HepG2 (cell line): ENCODE data around the gene ADGRV1. TPM values are rescaled to one million over a fixed set of nuclear protein-coding genes. Genes with fewer than 3 reads are reported as not detected.
A peak's percentile ranks its signal among the peaks of the same experiment; 100 is the strongest.

Experiments
- ARID3A ChIP-seq: IDR thresholded peaks from 2 replicates; pipeline ENCODE4 v1.6.1; 2012; ENCODE audit warnings: low read depth, low read length, improper control_type of control experiment
- CSRNP2 ChIP-seq: sonication (generic); formaldehyde crosslinking; conservative IDR thresholded peaks from 2 replicates; pipeline ENCODE4 v1.8.0; 2022; ENCODE audit warnings: low read depth, missing genetic modification reagents
- DMAP1 ChIP-seq: IDR thresholded peaks from 2 replicates; pipeline ENCODE4 v1.6.1; 2016
- MIER3 ChIP-seq: IDR thresholded peaks from 2 replicates; pipeline ENCODE4 v1.6.1; 2016; ENCODE audit warnings: missing compliant biosample characterization, borderline replicate concordance
- NCOA2 ChIP-seq: sonication (generic); formaldehyde crosslinking; IDR thresholded peaks from 2 replicates; pipeline ENCODE4 v1.8.0; 2022; ENCODE audit warnings: inconsistent platforms
- NKX3-1 ChIP-seq: sonication (generic); formaldehyde crosslinking; IDR thresholded peaks from 2 replicates; pipeline ENCODE4 v1.5.0; 2020; ENCODE audit warnings: missing genetic modification reagents
- RAD21 ChIP-seq: fragments of 450-650 bp; formaldehyde crosslinking; IDR thresholded peaks from 2 replicates; pipeline ENCODE4 v1.5.0; 2020; ENCODE audit warnings: mild to moderate bottlenecking
- SIX1 ChIP-seq: sonication (generic); formaldehyde crosslinking; IDR thresholded peaks from 2 replicates; pipeline ENCODE4 v1.4.0; 2020; ENCODE audit warnings: missing genetic modification reagents, borderline replicate concordance
- SMARCC2 ChIP-seq: fragments of 450-650 bp; IDR thresholded peaks from 2 replicates; pipeline ENCODE4 v1.6.1; 2017; ENCODE audit warnings: antibody characterized with exemption, mild to moderate bottlenecking
- SOX6 ChIP-seq, 2 experiments: fragments of 450-650 bp in 1 of 2; sonication (generic) in 1 of 2; formaldehyde crosslinking in 1 of 2; IDR thresholded peaks; 2 replicates each; pipeline versions ENCODE4 v1.4.0 to v1.6.1; 2017 to 2020; ENCODE audit warnings: antibody characterized with exemption in 1 of 2, mild to moderate bottlenecking in 1 of 2, missing genetic modification reagents in 1 of 2
- TEAD2 ChIP-seq: sonication (generic); formaldehyde crosslinking; IDR thresholded peaks from 2 replicates; pipeline ENCODE4 v1.9.0; 2021; ENCODE audit warnings: missing genetic modification reagents
- THAP11 ChIP-seq: IDR thresholded peaks from 2 replicates; pipeline ENCODE4 v1.6.1; 2016; ENCODE audit warnings: missing biosample characterization, missing genetic modification reagents
- THRA ChIP-seq: sonication (generic); formaldehyde crosslinking; IDR thresholded peaks from 2 replicates; pipeline ENCODE4 v1.4.0; 2020; ENCODE audit warnings: missing genetic modification reagents, borderline replicate concordance
- ZGPAT ChIP-seq: IDR thresholded peaks from 2 replicates; pipeline ENCODE4 v1.6.1; 2016; ENCODE audit warnings: mild to moderate bottlenecking
- ZNF598 ChIP-seq: sonication (generic); formaldehyde crosslinking; IDR thresholded peaks from 2 replicates; pipeline ENCODE4 v1.5.1; 2020; ENCODE audit warnings: mild to moderate bottlenecking, missing genetic modification reagents, borderline replicate concordance
- ZNF687 ChIP-seq: sonication (generic); formaldehyde crosslinking; IDR thresholded peaks from 2 replicates; pipeline ENCODE4 v1.5.1; 2020; ENCODE audit warnings: mild to moderate bottlenecking, missing genetic modification reagents, moderate library complexity
- ZNF746 ChIP-seq: sonication (generic); formaldehyde crosslinking; IDR thresholded peaks from 2 replicates; pipeline ENCODE4 v1.8.0; 2022; ENCODE audit warnings: mild to moderate bottlenecking, missing genetic modification reagents
- ZNF879 ChIP-seq: sonication (generic); formaldehyde crosslinking; IDR thresholded peaks from 2 replicates; pipeline ENCODE4 v1.8.1; 2023; ENCODE audit warnings: missing genetic modification reagents
- polyA plus RNA-seq, 8 experiments: library from polyadenylated mRNA; depleted of rRNA in 3 of 8; stranded (reverse) in 7 of 8; unstranded in 1 of 8; fragments of >200 nt; fragmentation: Illumina TruSeq in 4 of 8; extraction: Trizol in 4 of 8; gene quantifications; 2 replicates each; pipeline versions ENCODE4 v1.2.1 to v1.2.3, GENCODE V29; 2011 to 2016; ENCODE audit warnings: low read depth in 4 of 8, missing spikeins in 1 of 8, mixed read lengths in 1 of 8; ENCODE audit not compliant: insufficient read depth in 1 of 8
- total RNA-seq, 5 experiments: library from RNA; depleted of rRNA; stranded (reverse); fragments of >200 nt; fragmentation: Illumina TruSeq; extraction: Trizol; gene quantifications; 2 replicates each; pipeline ENCODE4 v1.2.3, GENCODE V29; 2016; ENCODE audit warnings: low read depth in 1 of 5
- TF ChIP-seq, protein P1 (sequence below): sonication (generic); formaldehyde crosslinking; IDR thresholded peaks from 2 replicates; pipeline ENCODE4 v1.5.0; 2020; ENCODE audit warnings: missing genetic modification reagents, mild to moderate bottlenecking, borderline replicate concordance

Gene ADGRV1
- total and polyA plus RNA-seq, 2 of the 13 experiments (the other 11 are each of a cell fraction or from before 2014, with no cell fraction given) = 1.7 to 3.9 TPM

DNA sequence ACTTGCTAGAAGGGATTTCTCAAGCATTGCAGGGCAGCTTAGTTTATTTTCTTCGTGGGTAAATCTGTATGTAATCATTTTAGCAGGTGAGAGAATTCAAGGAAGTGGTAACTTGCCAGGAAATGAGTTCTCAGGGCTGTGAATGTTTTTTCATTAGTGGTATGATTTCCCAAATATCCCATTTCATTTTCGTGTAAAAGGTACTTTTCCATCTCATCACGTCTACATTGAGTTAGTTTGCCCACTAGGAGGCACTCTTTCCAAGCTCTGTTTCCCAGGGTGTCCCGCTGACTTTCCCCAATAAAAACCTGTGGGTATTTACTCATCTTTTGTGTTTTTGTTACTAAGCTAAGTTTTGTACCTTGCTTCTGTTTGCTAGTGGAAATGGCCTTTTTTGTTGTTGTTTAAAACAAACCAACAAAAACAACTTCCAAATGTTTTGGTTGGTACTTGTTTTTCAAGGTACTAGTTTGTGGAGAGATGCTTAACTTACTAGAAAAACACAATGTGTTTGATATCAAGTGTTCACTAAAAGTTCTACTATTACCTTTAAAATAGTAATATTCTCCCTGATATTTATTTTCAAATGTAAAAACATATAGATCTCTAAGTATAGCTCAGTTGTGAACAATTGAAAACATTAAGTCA, 373.6 kb downstream of the ADGRV1 start (continued):
- TF ChIP-seq ZNF687 (CRISPR knock-in tag) (no peak), SOX6 (IDR thresholded peaks at IDR 0.05) (no peak), SOX6 (CRISPR knock-in tag; IDR thresholded peaks at IDR 0.05) (0 out of 2 replicates have a peak, but pooled peaks have one; percentile 20), SMARCC2 (no peak), NCOA2 (no peak), THRA (CRISPR knock-in tag) (0 out of 2 replicates have a peak, but pooled peaks have one; percentile 9), SIX1 (CRISPR knock-in tag) (no peak), MIER3 (CRISPR knock-in tag) (no peak), RAD21 (CRISPR knock-in tag) (peak; percentile 86), ZNF746 (no peak), THAP11 (CRISPR knock-in tag) (peak; percentile 32; the same call in 1 of the 2 replicates), ARID3A (peak; percentile 46; the same call in 1 of the 2 replicates), NKX3-1 (CRISPR knock-in tag) (no peak), DMAP1 (CRISPR knock-in tag) (no peak), ZNF879 (CRISPR knock-in tag) (no peak), ZGPAT (0 out of 2 replicates have a peak, but pooled peaks have one; percentile 23), ZNF598 (CRISPR knock-in tag) (no peak), TEAD2 (no peak), CSRNP2 (CRISPR knock-in tag) (no peak)
- TF ChIP-seq, protein P1, sequence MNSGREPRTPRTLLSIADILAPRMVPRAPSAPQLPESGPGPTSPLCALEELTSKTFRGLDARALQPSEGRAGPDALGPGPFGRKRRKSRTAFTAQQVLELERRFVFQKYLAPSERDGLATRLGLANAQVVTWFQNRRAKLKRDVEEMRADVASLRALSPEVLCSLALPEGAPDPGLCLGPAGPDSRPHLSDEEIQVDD = no peak
